Ovary (tissue), 3 donors: ENCODE measurements around the gene PXYLP1.

Source experiments
- CTCF ChIP-seq, 3 donors: fragments of 450-650 bp in 2 of 3; fragments of 200-600 bp in 1 of 3; IDR thresholded peaks; one replicate each; pipeline versions ENCODE4 v1.5.1 to v1.8.0; 2016 to 2022; ENCODE audit warnings: antibody characterized with exemption in 3 of 3, mild to moderate bottlenecking in 1 of 3
- EP300 ChIP-seq: sonication (generic); formaldehyde crosslinking; IDR thresholded peaks from one replicate; pipeline ENCODE4 v1.6.1; 2017; ENCODE audit warnings: antibody characterized with exemption
- donor health status: DM: no; HTN: no; CAD: no.

- no peak for TF ChIP-seq CTCF (IDR thresholded peaks at IDR 0.05)
- TF ChIP-seq EP300: no peak
Measured at GRCh38 chr3:141280690-141281089, 49.1 kb downstream of the PXYLP1 start.
